HK-2 (cell line): ENCODE data around the gene NAGPA.
A peak's percentile ranks its signal among the peaks of the same experiment; 100 is the strongest.
"Not testable (repeated sequence)": the region's sequence is repeated elsewhere in the genome, so short reads cannot be mapped to it uniquely, and the experiment has no call there.

ENCODE experiments used
- DNase-seq: peaks from one replicate; pipeline ENCODE4 v3.0.0-alpha.2; 2018; ENCODE audit not compliant: unreplicated experiment

Gene NAGPA

GRCh38 chr16:5033256-5034166, at the start of gene NAGPA:
NAGPA (minus strand) TSS chr16:5033935; CDS start chr16:5033914, 21 bp downstream.
- peak; percentile 79 for DNase-seq

- DNase-seq, result not testable (repeated sequence)
Measured at GRCh38 chr16:5080996-5081395, 47.3 kb upstream of the NAGPA start.

GRCh38 chr16:5080461-5080860, 46.7 kb upstream of the NAGPA start:
- DNase-seq, result not testable (repeated sequence)

- DNase-seq, result no peak
Measured at GRCh38 chr16:5078626-5079025, 44.9 kb upstream of the NAGPA start.

GRCh38 chr16:5077304-5077703, 43.6 kb upstream of the NAGPA start:
- DNase-seq, result no peak

GRCh38 chr16:5075637-5076036, 41.9 kb upstream of the NAGPA start:
- DNase-seq, result no peak

GRCh38 chr16:5073771-5074170, 40.0 kb upstream of the NAGPA start:
- DNase-seq, result not testable (repeated sequence)

GRCh38 chr16:5073279-5073629, 39.5 kb upstream of the NAGPA start:
- no peak for DNase-seq

- DNase-seq, result no peak
Measured at GRCh38 chr16:5072334-5073278, 38.9 kb upstream of the NAGPA start.

- peak; percentile 81 for DNase-seq
Measured at GRCh38 chr16:5071681-5072333, 38.1 kb upstream of the NAGPA start, which contains the start of gene ALG1. ALG1 (plus strand) TSS chr16:5071843; CDS start chr16:5071850, 7 bp downstream.

GRCh38 chr16:5071341-5071680, 37.6 kb upstream of the NAGPA start:
- no peak for DNase-seq

- no peak for DNase-seq
Measured at GRCh38 chr16:5070431-5071186, 36.9 kb upstream of the NAGPA start.

GRCh38 chr16:5069854-5070253, 36.1 kb upstream of the NAGPA start:
- DNase-seq, result no peak

- DNase-seq, result no peak
Measured at GRCh38 chr16:5069048-5069447, 35.3 kb upstream of the NAGPA start.

GRCh38 chr16:5066511-5066910, 32.8 kb upstream of the NAGPA start:
- DNase-seq, result no peak

- no peak for DNase-seq
Measured at GRCh38 chr16:5065813-5066212, 32.1 kb upstream of the NAGPA start, which contains the start of gene C16orf89. C16orf89 (minus strand) TSS chr16:5065956; CDS start chr16:5065908, 48 bp downstream.

- DNase-seq, result no peak
Measured at GRCh38 chr16:5065326-5065725, 31.6 kb upstream of the NAGPA start.

- no peak for DNase-seq
Measured at GRCh38 chr16:5064915-5065314, 31.2 kb upstream of the NAGPA start.

GRCh38 chr16:5062790-5063765, 29.3 kb upstream of the NAGPA start:
- no peak for DNase-seq

GRCh38 chr16:5062051-5062450, 28.3 kb upstream of the NAGPA start:
- DNase-seq, result no peak
